ENCODE measurements around the gene BCAT1.

DNA sequence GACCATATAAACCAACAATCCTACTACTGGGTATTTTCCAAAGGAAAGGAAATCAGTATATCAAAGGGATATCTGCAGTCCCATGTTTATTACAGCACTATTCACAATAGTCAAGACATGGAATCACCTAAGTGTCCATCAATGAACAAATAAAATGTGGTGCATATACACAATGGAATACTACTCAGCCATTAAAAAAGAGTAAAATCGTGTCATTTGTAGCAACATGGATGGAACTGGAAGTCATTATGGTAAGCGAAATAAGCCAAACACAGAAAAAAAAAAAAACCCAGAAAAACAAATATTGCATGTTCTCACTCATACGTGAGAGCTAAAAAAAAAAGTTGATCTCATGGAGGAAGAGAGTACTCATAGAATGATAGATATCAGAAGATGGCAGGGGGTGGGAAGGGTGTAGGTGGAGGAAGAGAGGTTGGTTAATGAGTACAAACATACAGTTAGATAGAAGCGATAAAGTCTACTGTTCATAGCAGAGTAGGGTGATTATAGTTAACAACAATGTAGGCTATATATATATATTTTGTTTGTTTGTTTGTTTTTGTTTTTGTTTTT lies 49.3 kb downstream of the BCAT1 start:
- TF ChIP-seq, protein P1, sequence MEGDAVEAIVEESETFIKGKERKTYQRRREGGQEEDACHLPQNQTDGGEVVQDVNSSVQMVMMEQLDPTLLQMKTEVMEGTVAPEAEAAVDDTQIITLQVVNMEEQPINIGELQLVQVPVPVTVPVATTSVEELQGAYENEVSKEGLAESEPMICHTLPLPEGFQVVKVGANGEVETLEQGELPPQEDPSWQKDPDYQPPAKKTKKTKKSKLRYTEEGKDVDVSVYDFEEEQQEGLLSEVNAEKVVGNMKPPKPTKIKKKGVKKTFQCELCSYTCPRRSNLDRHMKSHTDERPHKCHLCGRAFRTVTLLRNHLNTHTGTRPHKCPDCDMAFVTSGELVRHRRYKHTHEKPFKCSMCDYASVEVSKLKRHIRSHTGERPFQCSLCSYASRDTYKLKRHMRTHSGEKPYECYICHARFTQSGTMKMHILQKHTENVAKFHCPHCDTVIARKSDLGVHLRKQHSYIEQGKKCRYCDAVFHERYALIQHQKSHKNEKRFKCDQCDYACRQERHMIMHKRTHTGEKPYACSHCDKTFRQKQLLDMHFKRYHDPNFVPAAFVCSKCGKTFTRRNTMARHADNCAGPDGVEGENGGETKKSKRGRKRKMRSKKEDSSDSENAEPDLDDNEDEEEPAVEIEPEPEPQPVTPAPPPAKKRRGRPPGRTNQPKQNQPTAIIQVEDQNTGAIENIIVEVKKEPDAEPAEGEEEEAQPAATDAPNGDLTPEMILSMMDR (IDR thresholded peaks at IDR 0.05; ENCODE audit: low read depth, low read length, poor library complexity, severe bottlenecking): no peak
- no peak for TF ChIP-seq EZH2phosphoT487 (IDR thresholded peaks at IDR 0.05; ENCODE audit: borderline replicate concordance, low read length)

All from DOHH2 (cell line).